T47D (cell line): Measurements from ENCODE around the gene FMN2.

Source experiments
- DNase-seq, 2 experiments: peaks; one replicate each; pipeline versions ENCODE4 v3.0.0 to v3.0.0-alpha.2; 2011 to 2012; ENCODE audit warnings: low read depth in 1 of 2, low spot score in 1 of 2
- JUND ChIP-seq: IDR thresholded peaks from 2 replicates; pipeline ENCODE4 v1.6.1; 2012; ENCODE audit warnings: low read depth
- in situ Hi-C: cut with HindIII; loops from 2 replicates; pipeline ENCODE4 v1.10.0; 2016; ENCODE audit warnings: low sequenced_read_pairs, low pct_unique_long_range_greater_than_20kb

The FMN2 gene

GRCh38 chr1:240091614-240092300 is at the start of gene FMN2:
FMN2 (plus strand) TSS chr1:240091883; CDS start chr1:240092110, 227 bp downstream.
- TF ChIP-seq JUND, result no peak
- DNase-seq, result no peak
- in situ Hi-C loops, result no loop called here

GRCh38 chr1:240044620-240045019 is 47.1 kb upstream of the FMN2 start:
- in situ Hi-C loops, result no loop called here
- no peak for DNase-seq

GRCh38 chr1:240046000-240046399 is 45.7 kb upstream of the FMN2 start:
- no peak for TF ChIP-seq JUND
- in situ Hi-C loops, result no loop called here
- no peak for DNase-seq

More at GRCh38 chr1:240044620-240045019, 47.1 kb upstream of the FMN2 start:
- no peak for TF ChIP-seq JUND

- no peak for DNase-seq
- in situ Hi-C loops, result no loop called here
- TF ChIP-seq JUND, result no peak
Measured at GRCh38 chr1:240054109-240054701, 37.5 kb upstream of the FMN2 start.

GRCh38 chr1:240055936-240056335 is 35.7 kb upstream of the FMN2 start:
- in situ Hi-C loops, result no loop called here
- DNase-seq, result no peak
- TF ChIP-seq JUND, result no peak

GRCh38 chr1:240056350-240056749 is 35.3 kb upstream of the FMN2 start:
- in situ Hi-C loops, result no loop called here
- DNase-seq, result no peak
- no peak for TF ChIP-seq JUND

- TF ChIP-seq JUND, result no peak
- no peak for DNase-seq
Measured at GRCh38 chr1:240058049-240058448, 33.6 kb upstream of the FMN2 start.

DNA sequence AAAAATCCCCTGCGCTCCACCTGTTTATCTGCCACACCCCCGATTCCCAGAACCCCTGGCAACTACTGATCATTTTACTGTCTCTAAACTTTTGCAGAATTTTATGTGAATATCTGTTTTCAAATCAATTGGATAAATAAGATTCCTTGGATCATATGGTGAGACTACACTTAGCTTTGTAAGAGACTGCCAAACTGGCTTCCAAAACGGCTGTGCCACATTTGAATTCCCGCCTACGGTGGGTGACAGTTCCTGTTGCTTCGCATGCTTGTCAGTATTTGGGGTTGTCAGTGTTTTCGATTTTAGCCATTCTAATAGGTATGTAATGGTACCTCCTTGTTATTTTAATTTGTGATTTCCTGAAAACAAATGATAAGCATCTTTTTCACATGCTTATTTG is 22.7 kb upstream of the FMN2 start:
- DNase-seq, result no peak
- TF ChIP-seq JUND, result no peak
- in situ Hi-C loops, result no loop called here

More at GRCh38 chr1:240058049-240058448, 33.6 kb upstream of the FMN2 start:
- in situ Hi-C loops, result no loop called here

GRCh38 chr1:240070188-240070587 is 21.5 kb upstream of the FMN2 start:
- in situ Hi-C loops, result no loop called here
- DNase-seq, result no peak
- no peak for TF ChIP-seq JUND

GRCh38 chr1:240073097-240073496 is 18.6 kb upstream of the FMN2 start:
- in situ Hi-C loops, result no loop called here
- TF ChIP-seq JUND, result no peak
- no peak for DNase-seq

- in situ Hi-C loops, result no loop called here
- DNase-seq, result no peak
- TF ChIP-seq JUND, result no peak
Measured at GRCh38 chr1:240074422-240074821, 17.3 kb upstream of the FMN2 start.

DNA sequence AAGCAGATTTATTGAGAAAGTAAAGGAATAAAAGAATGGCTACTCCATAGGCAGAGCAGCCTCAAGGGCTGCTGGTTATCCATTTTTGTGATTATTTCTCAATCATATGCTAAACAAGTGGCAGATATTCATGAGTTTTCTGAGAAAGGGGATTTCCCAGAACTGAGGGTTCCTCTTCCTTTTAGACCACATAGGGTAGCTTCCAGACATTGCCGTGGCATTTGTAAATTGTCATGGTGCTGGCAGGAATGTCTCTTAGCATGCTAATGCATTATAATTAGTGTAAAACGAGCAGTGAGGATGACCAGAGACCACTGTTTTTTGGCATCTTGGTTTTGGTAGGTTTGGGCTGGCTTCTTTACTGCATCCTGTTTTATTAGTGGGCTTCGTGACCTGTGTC is 16.8 kb upstream of the FMN2 start:
- in situ Hi-C loops, result no loop called here
- no peak for TF ChIP-seq JUND

DNA sequence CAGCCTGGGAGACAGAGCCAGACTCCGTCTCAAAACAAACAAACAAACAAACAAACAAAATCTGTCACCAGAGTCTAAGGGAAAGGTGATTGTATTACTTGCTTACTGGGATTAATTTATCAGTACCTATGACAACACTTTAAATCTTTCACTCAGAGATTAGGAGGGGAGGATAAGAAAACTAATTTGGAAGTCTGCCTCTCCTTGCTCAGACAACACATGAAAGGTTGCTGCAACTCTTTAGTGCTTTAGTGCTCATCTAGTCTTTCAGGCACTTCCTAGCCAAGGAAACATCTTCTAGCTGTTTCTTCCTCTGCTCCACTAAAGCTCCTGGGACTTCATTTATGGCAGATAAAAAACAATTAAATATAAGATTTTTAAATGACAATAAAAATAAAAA is 7.3 kb upstream of the FMN2 start:
- in situ Hi-C loops, result no loop called here
- no peak for DNase-seq
- no peak for TF ChIP-seq JUND

More for the DNA sequence above, 16.8 kb upstream of the FMN2 start:
- DNase-seq, result no peak
